PC-3 (cell line): ENCODE measurements around the gene ARFGAP3. TPM values are rescaled to one million over a fixed set of nuclear protein-coding genes. Genes with fewer than 3 reads are reported as not detected.

Experiments used
- ATAC-seq: fragments of 200-7000 bp; cut with Tn5 transposase; 2 replicates; pipeline ENCODE4 v1.9.1; 2020; ENCODE audit warnings: mild to moderate bottlenecking, moderate library complexity
- BruUV-seq: library from RNA; stranded (reverse); fragments of 400-500 nt; replicated peaks from 2 replicates; lab custom pipeline; 2021; lab: Mats Ljungman, UMichigan
- CTCF ChIA-PET: fragments of 300-600 bp; sonication (Branson Sonifier 250); formaldehyde crosslinking; loops from one replicate; lab custom pipeline; 2022; ENCODE audit warnings: antibody characterized with exemption; lab: Charles Lee
- POLR2A ChIA-PET: fragments of 300-600 bp; sonication (Branson Sonifier 250); formaldehyde crosslinking; loops from one replicate; lab custom pipeline; 2022; ENCODE audit warnings: antibody characterized with exemption; ENCODE audit not compliant: unreplicated experiment; lab: Charles Lee
- DNase-seq: peaks from one replicate; pipeline ENCODE4 v3.0.0-alpha.2; 2015
- H2AFZ ChIP-seq: fragments of 300-600 bp; sonication (generic); 2 replicates; pipeline ENCODE4 v1.6.0; 2016; ENCODE audit warnings: antibody characterized with exemption, low read length
- H3F3A ChIP-seq: fragments of 300-600 bp; sonication (generic); one replicate; pipeline ENCODE4 v1.6.0; 2017; ENCODE audit warnings: antibody characterized with exemption, low read length, control low read depth, mild to moderate bottlenecking; ENCODE audit not compliant: unreplicated experiment
- H3K27ac ChIP-seq: fragments of 300-600 bp; sonication (generic); 2 replicates; pipeline ENCODE4 v1.5.1; 2016; ENCODE audit warnings: mild to moderate bottlenecking, low read length
- H3K27me3 ChIP-seq: fragments of 300-600 bp; sonication (generic); 2 replicates; pipeline ENCODE4 v1.6.1; 2016; ENCODE audit warnings: low read length, mixed read lengths
- H3K36me3 ChIP-seq: fragments of 300-600 bp; sonication (generic); 2 replicates; pipeline ENCODE4 v1.6.1; 2016; ENCODE audit warnings: low read depth, mixed run types, low read length, mixed read lengths
- H3K4me1 ChIP-seq: fragments of 300-600 bp; sonication (generic); 2 replicates; pipeline ENCODE4 v1.5.1; 2016; ENCODE audit warnings: low read length; ENCODE audit not compliant: insufficient read depth
- H3K4me2 ChIP-seq: fragments of 300-600 bp; sonication (generic); 2 replicates; pipeline ENCODE4 v1.6.0; 2016; ENCODE audit warnings: low read length
- H3K4me3 ChIP-seq: fragments of 300-600 bp; sonication (generic); 2 replicates; pipeline ENCODE4 v1.5.1; 2016; ENCODE audit warnings: mild to moderate bottlenecking, low read length, mixed read lengths
- H3K79me2 ChIP-seq: fragments of 300-600 bp; sonication (generic); 2 replicates; pipeline ENCODE4 v1.6.1; 2017; ENCODE audit warnings: low read length, mixed read lengths
- H3K9ac ChIP-seq: fragments of 300-600 bp; sonication (generic); 2 replicates; pipeline ENCODE4 v1.6.0; 2016; ENCODE audit warnings: mild to moderate bottlenecking, low read length
- H3K9me2 ChIP-seq: fragments of 300-600 bp; sonication (generic); replicated peaks from 2 replicates; pipeline ENCODE4 v1.6.1; 2016; ENCODE audit warnings: mixed run types, low read length, mixed read lengths
- H3K9me3 ChIP-seq: fragments of 300-600 bp; sonication (generic); 2 replicates; pipeline ENCODE4 v1.6.1; 2016; ENCODE audit warnings: low read length, mixed read lengths
- H4K20me1 ChIP-seq: fragments of 300-600 bp; sonication (generic); 2 replicates; pipeline ENCODE4 v1.6.1; 2016; ENCODE audit warnings: low read length, mixed read lengths
- CTCF ChIP-seq: fragments of 300-600 bp; sonication (generic); conservative IDR thresholded peaks from 2 replicates; pipeline ENCODE4 v1.5.1; 2017; ENCODE audit warnings: antibody characterized with exemption, low read depth, mild to moderate bottlenecking, low read length
- EZH2 ChIP-seq: fragments of 300-600 bp; sonication (generic); IDR thresholded peaks from one replicate; pipeline ENCODE4 v1.6.1; 2017; ENCODE audit warnings: antibody characterized with exemption, mild to moderate bottlenecking, low read length; ENCODE audit not compliant: unreplicated experiment
- EZH2phosphoT487 ChIP-seq: fragments of 300-600 bp; sonication (generic); IDR thresholded peaks from 2 replicates; pipeline ENCODE4 v1.6.1; 2018; ENCODE audit warnings: mild to moderate bottlenecking, antibody characterized with exemption, low read length, borderline replicate concordance
- intact Hi-C: fragments of 100-400 bp; cut with micrococcal nuclease; formaldehyde crosslinking; loops from 2 replicates; pipeline ENCODE4 v1.9.0; 2023
- total RNA-seq: library from RNA; depleted of rRNA; stranded (reverse); fragments of >200 nt; gene quantifications from 2 replicates; pipeline ENCODE4 v1.2.3, GENCODE V29; 2014

Gene ARFGAP3
- total RNA-seq, 1 experiment from 2014 or later = 19.2 TPM

- Histone ChIP-seq H3K4me1 (no peaks in the 10 kb centered on the region), H3K9me3 (no peaks in the 10 kb centered on the region), H3K9ac (no peak overlapping the region), H3K79me2 (no peaks in the 10 kb centered on the region), H3K36me3 (no peaks in the 10 kb centered on the region), H3F3A (no peaks in the 10 kb centered on the region), H2AFZ (no peak overlapping the region), H4K20me1 (no peaks in the 10 kb centered on the region), H3K9me2 (no peaks in the 10 kb centered on the region), H3K27me3 (no peaks in the 10 kb centered on the region), H3K4me3 (no peak overlapping the region), H3K27ac (no peak overlapping the region), H3K4me2 (no peak overlapping the region)
- no peak for ATAC-seq
- ChIA-PET CTCF (no interaction called here), POLR2A (no interaction called here)
- intact Hi-C loops = no loop called here
- BruUV-seq = no TSS peak
- TF ChIP-seq EZH2 = no peak
- TF ChIP-seq EZH2phosphoT487 = no peak
- TF ChIP-seq CTCF = no peak
- DNase-seq = no peak
These were observed 79.9 kb downstream of the ARFGAP3 start for GRCh38 chr22:42777126-42777525.

GRCh38 chr22:42773167-42773566 lies 83.9 kb downstream of the ARFGAP3 start:
- no peak for ATAC-seq
- Histone ChIP-seq H3K4me2 (no peak overlapping the region), H3K9me3 (no peaks in the 10 kb centered on the region), H3K79me2 (no peaks in the 10 kb centered on the region), H3K4me1 (no peaks in the 10 kb centered on the region), H3K27me3 (no peaks in the 10 kb centered on the region), H3K9ac (no peak overlapping the region), H3K36me3 (no peaks in the 10 kb centered on the region), H3K27ac (no peak overlapping the region), H2AFZ (no peak overlapping the region), H3K9me2 (no peaks in the 10 kb centered on the region), H4K20me1 (no peaks in the 10 kb centered on the region), H3K4me3 (no peak overlapping the region), H3F3A (no peaks in the 10 kb centered on the region)
- CTCF ChIA-PET = no interaction called here
- intact Hi-C loops = no loop called here
- no TSS peak for BruUV-seq
- TF ChIP-seq EZH2phosphoT487 = no peak
- TF ChIP-seq EZH2 = no peak
- no peak for TF ChIP-seq CTCF
- POLR2A ChIA-PET = no interaction called here
- DNase-seq = no peak

GRCh38 chr22:42772647-42773046 lies 84.4 kb downstream of the ARFGAP3 start:
- Histone ChIP-seq H3K4me2 (no peak overlapping the region), H4K20me1 (no peaks in the 10 kb centered on the region), H3K4me1 (no peaks in the 10 kb centered on the region), H3K9ac (no peak overlapping the region), H3K27ac (no peak overlapping the region), H3K4me3 (no peak overlapping the region), H2AFZ (no peak overlapping the region), H3K36me3 (no peaks in the 10 kb centered on the region), H3K79me2 (no peaks in the 10 kb centered on the region), H3F3A (no peaks in the 10 kb centered on the region), H3K9me3 (no peaks in the 10 kb centered on the region), H3K27me3 (no peaks in the 10 kb centered on the region), H3K9me2 (no peaks in the 10 kb centered on the region)
- POLR2A ChIA-PET = no interaction called here
- BruUV-seq = no TSS peak
- CTCF ChIA-PET = no interaction called here
- no peak for TF ChIP-seq EZH2
- TF ChIP-seq EZH2phosphoT487 = no peak
- TF ChIP-seq CTCF = no peak
- DNase-seq = no peak
- ATAC-seq = no peak
- intact Hi-C loops = no loop called here
